HPDE6-E6E7 (cell line): Measurements from ENCODE around the gene OR13A1.
"Not testable (repeated sequence)": the region's sequence is repeated elsewhere in the genome, so short reads cannot be mapped to it uniquely, and the experiment has no call there.

Source experiments
- DNase-seq: peaks from one replicate; pipeline ENCODE4 v3.0.0; 2011; ENCODE audit warnings: missing footprints; ENCODE audit errors: extremely low spot score

OR13A1 gene

DNA sequence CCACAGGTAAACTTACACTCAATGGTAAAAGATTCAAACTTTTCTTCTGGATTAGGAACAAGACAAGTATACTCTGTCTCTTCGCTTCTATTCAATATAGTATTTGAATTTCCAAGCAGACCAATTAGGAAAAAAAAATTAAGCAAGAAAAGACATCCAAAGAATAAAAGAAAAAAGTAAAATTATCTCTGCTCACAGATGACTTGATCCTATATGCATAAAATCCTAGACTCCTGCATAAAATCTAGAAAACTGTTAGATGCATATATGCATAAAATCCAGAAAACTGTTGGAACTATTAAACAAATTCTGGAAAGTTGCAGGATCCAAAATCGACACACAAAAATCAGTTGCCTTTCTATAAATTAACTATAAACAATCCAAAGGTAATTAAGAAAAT lies at the start of gene OR13A1:
OR13A1 (minus strand) TSS at position 101 of the 400 bp plus-strand sequence. CDS start 11,186 bp downstream, outside the sequence.
- no peak for DNase-seq

GRCh38 chr10:45361983-45362799 lies 46.8 kb upstream of the OR13A1 start:
- not testable (repeated sequence) for DNase-seq

- not testable (repeated sequence) for DNase-seq
Measured at GRCh38 chr10:45358961-45359360, 43.6 kb upstream of the OR13A1 start.

DNA sequence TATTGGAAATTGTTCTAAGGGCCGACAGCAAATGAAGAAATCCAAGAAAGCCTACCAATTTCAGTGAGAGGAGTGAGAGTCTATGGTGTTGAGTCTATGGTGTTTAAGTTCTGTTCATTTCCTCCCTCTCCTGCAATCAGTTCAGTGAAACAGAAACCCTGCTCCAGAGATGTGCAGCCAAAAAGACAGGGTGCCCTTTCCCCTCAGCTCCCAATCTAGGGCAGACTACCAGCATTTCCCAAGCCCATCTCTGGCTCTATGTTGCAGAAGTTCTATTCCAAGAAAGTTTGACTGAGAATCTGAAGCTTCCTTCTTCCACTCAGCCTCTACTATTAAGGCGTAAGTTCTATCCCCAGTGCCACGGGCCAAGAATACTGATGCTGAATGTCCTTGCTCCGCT lies 40.1 kb upstream of the OR13A1 start:
- DNase-seq = no peak

DNA sequence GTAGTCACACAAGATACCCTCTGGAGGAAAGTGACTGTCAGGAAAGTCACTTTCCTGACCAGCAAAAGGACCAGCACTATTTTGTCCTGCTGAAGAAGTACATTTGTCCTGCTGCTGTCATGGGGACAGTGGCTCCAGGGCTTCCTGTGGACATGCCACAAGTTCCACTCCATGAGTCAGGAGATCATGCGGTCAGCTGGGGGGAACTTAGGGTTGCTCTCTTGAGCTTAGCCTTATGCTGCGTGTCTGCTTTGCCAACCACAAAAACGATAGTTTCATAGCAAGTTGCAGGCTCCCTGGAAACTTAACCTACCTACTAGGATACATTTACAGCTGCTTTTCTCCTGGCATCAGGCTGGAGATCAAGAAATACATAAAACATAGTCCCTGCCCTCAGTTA lies 38.9 kb upstream of the OR13A1 start:
- no peak for DNase-seq

- no peak for DNase-seq
Measured at GRCh38 chr10:45353186-45353585, 37.8 kb upstream of the OR13A1 start.

DNA sequence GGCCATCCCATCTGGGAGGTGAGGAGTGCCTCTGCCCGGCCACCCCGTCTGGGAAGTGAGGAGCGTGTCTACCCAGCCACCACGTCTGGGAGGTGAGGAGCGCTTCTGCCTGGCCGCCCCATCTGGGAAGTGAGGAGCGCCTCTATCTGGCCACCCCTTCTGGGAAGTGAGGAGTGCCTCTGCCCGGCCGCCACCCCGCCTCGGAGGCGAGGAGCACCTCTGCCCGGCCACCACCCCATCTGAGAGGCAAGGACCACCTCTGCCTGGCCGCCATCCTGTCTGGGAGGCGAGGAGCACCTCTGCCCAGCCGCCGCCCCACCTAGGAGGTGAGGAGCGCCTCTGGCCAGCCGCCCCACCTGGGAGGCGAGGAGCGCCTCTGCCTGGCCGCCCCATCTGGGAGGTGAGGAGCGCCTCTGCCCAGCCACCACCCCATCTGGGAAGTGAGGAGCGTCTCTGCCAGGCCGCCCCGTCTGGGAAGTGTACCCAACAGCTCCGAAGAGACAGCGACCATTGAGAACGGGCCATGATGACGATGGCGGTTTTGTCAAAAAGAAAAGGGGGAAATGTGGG lies 32.9 kb upstream of the OR13A1 start:
- DNase-seq = not testable (repeated sequence)

GRCh38 chr10:45347464-45347863 lies 32.1 kb upstream of the OR13A1 start:
- not testable (repeated sequence) for DNase-seq

- DNase-seq = not testable (repeated sequence)
Measured at GRCh38 chr10:45346652-45347335, 31.4 kb upstream of the OR13A1 start.

GRCh38 chr10:45340420-45340819 lies 25.0 kb upstream of the OR13A1 start:
- DNase-seq = not testable (repeated sequence)

DNA sequence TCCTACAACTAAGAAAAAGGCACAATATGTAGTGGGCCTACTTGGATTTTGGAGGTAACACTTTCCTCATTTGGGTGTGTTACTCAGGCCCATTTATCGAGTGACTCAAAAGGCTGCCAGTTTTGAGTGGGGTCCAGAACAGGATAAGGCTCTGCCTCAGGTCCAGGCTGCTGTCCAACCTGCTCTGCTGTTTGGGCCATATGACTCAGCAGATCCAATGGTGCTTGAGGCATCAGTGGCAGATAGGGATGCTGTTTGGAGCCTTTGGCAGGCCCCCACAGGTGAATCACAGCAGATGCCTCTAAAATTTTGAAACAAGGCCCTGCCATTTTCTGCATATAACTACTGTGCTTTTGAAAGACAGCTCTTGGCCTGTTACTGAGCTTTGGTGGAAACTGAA lies 24.5 kb upstream of the OR13A1 start:
- DNase-seq = no peak

GRCh38 chr10:45331824-45332223 lies 16.4 kb upstream of the OR13A1 start:
- not testable (repeated sequence) for DNase-seq

- not testable (repeated sequence) for DNase-seq
Measured at GRCh38 chr10:45326864-45327263, 11.5 kb upstream of the OR13A1 start.

- DNase-seq = no peak
Measured at GRCh38 chr10:45325116-45325515, 9.7 kb upstream of the OR13A1 start.

DNA sequence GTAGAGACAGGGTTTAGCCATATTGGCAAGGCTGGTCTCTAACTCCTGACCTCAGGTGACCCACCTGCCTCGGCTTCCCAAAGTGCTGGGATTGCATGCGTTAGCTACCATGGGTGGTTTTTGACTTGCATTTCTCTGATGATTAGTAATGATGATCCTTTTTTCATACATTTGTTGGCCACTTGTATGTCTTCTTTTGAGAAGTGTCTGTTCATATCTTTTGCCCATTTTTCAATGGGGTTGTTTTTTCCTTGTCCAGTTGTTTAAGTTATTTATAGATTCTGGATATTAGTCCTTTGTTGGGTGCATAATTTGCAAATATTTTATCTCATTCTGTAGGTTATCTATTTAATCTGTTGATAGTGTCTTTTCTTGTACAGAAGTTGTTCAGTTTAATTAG lies 4.3 kb upstream of the OR13A1 start:
- DNase-seq = no peak

GRCh38 chr10:45313264-45313873 lies 2.0 kb downstream of the OR13A1 start:
- DNase-seq = no peak

- DNase-seq = no peak
Measured at GRCh38 chr10:45308707-45309106, 6.7 kb downstream of the OR13A1 start.

- DNase-seq = no peak
Measured at GRCh38 chr10:45302573-45302972, 12.8 kb downstream of the OR13A1 start.

GRCh38 chr10:45298341-45298955 lies 17.0 kb downstream of the OR13A1 start:
- DNase-seq = not testable (repeated sequence)

DNA sequence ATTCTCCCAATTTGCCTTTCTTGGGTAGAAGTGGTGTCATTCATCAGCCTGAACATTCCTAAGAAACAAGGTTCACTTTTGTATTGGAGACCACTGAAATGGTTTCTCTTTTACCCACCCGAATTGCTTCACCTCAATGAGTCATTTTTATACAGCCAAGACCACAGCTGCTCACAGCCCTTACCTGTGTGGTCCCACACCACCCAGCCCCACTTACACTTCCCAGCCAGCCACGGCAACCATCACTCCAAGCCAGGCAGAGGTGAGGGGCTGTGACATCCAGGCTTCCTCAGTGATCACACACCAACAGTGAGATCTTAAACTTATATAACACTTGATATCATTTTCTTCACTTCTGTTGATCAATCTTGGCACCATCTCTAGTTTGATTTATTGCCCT lies 20.7 kb downstream of the OR13A1 start:
- no peak for DNase-seq

DNA sequence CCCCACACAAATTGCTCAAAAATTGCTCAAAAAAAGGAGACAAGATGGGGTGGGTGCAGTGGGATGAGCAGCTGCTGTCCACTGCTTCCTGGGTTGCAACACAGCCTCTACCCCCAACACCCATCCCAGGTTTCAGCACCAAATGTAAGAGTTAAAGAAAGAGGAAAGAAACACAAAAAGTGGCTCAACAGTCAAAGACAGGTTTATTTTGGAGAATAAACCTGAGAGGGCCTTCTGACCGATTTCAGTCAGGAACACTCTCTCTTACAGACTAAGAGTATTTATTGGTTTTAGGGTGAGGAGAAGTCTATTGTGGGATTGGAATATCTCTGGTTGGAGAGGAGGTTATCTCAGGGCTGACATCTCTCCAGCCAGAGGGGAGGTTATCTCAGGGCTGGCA lies 28.4 kb downstream of the OR13A1 start:
- DNase-seq = no peak

DNA sequence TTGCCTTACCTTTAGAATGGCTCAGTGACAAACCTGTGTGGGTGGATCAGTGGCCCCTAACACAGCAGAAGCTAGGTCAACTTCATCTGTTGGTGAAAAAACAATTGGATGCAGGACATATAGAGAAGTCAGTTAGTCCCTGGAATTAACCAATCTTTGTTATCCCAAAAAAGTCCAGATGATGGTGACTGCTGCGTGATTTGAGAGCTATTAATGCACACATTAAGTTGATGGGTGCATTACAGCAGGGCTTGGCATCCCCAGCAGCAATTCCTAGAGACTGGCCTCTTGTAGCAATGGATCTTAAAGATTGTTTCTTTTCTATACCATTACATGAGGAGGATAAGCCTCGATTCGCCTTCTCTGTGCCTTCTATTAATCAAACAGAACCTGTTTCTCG lies 33.3 kb downstream of the OR13A1 start:
- DNase-seq = no peak
